H9 (cell line): ENCODE measurements around the gene SNN. TPM values are rescaled to one million over a fixed set of nuclear protein-coding genes. Genes with fewer than 3 reads are reported as not detected.

ENCODE experiments used
- DNase-seq: peaks from one replicate; pipeline ENCODE4 v3.0.0-alpha.2; 2017
- H2AFZ ChIP-seq: one replicate; pipeline ENCODE4 v1.6.1; 2013; ENCODE audit warnings: mild to moderate bottlenecking, low read length, control low read depth, moderate library complexity
- H2AK5ac ChIP-seq: 2 replicates; pipeline ENCODE4 v1.6.1; 2013; ENCODE audit warnings: low read length, control low read depth, mixed read lengths; ENCODE audit not compliant: insufficient read length
- H2BK120ac ChIP-seq: one replicate; pipeline ENCODE4 v1.6.1; 2013; ENCODE audit warnings: low read depth, mild to moderate bottlenecking, low read length, control low read depth, inconsistent platforms; ENCODE audit not compliant: poor library complexity, severe bottlenecking
- H2BK12ac ChIP-seq: 2 replicates; pipeline ENCODE4 v1.6.1; 2013; ENCODE audit warnings: low read length, control low read depth, mixed read lengths, low read depth; ENCODE audit not compliant: insufficient read length
- H2BK15ac ChIP-seq: 2 replicates; pipeline ENCODE4 v1.6.1; 2013; ENCODE audit warnings: low read depth, low read length, control low read depth
- H2BK20ac ChIP-seq: one replicate; pipeline ENCODE4 v1.6.1; 2013; ENCODE audit warnings: low read depth, mild to moderate bottlenecking, low read length, control low read depth, inconsistent platforms; ENCODE audit not compliant: poor library complexity, severe bottlenecking
- H2BK5ac ChIP-seq: 2 replicates; pipeline ENCODE4 v1.6.1; 2013; ENCODE audit warnings: low read length, control low read depth, mixed read lengths; ENCODE audit not compliant: insufficient read length
- H3K14ac ChIP-seq: 2 replicates; pipeline ENCODE4 v1.6.1; 2013; ENCODE audit warnings: low read length, control low read depth; ENCODE audit not compliant: insufficient read depth
- H3K18ac ChIP-seq: 2 replicates; pipeline ENCODE4 v1.6.1; 2013; ENCODE audit warnings: low read depth, mild to moderate bottlenecking, mixed read lengths, low read length, control low read depth; ENCODE audit not compliant: insufficient read length
- H3K23ac ChIP-seq: 2 replicates; pipeline ENCODE4 v1.6.1; 2013; ENCODE audit warnings: low read length, control low read depth, mixed read lengths, low read depth; ENCODE audit not compliant: insufficient read length
- H3K23me2 ChIP-seq: 2 replicates; pipeline ENCODE4 v1.6.1; 2013; ENCODE audit warnings: low read depth, mild to moderate bottlenecking, mixed read lengths, low read length, control low read depth; ENCODE audit not compliant: insufficient read length, poor library complexity, severe bottlenecking
- H3K27ac ChIP-seq: 2 replicates; pipeline ENCODE4 v1.5.1; 2013; ENCODE audit warnings: low read length, control low read depth, mixed read lengths, low read depth; ENCODE audit not compliant: insufficient read length
- H3K27me3 ChIP-seq: 2 replicates; pipeline ENCODE4 v1.6.1; 2013; ENCODE audit warnings: low read length, control low read depth, inconsistent platforms; ENCODE audit not compliant: insufficient read depth
- H3K4ac ChIP-seq: 2 replicates; pipeline ENCODE4 v1.6.1; 2013; ENCODE audit warnings: low read depth, mild to moderate bottlenecking, control low read depth, inconsistent platforms, low read length, moderate library complexity
- H3K4me1 ChIP-seq: 2 replicates; pipeline ENCODE4 v1.6.1; 2013; ENCODE audit warnings: low read length, control low read depth, inconsistent platforms; ENCODE audit not compliant: insufficient read depth
- H3K4me2 ChIP-seq: 2 replicates; pipeline ENCODE4 v1.6.1; 2013; ENCODE audit warnings: low read length, control low read depth, mixed read lengths; ENCODE audit not compliant: insufficient read length, insufficient read depth
- H3K56ac ChIP-seq: 2 replicates; pipeline ENCODE4 v1.6.1; 2013; ENCODE audit warnings: low read depth, mild to moderate bottlenecking, mixed read lengths, low read length, control low read depth; ENCODE audit not compliant: insufficient read length
- H3K79me1 ChIP-seq: 2 replicates; pipeline ENCODE4 v1.6.1; 2013; ENCODE audit warnings: low read depth, mild to moderate bottlenecking, moderate library complexity, low read length, control low read depth, inconsistent platforms; ENCODE audit not compliant: insufficient read depth, poor library complexity, severe bottlenecking
- H3K79me2 ChIP-seq: 2 replicates; pipeline ENCODE4 v1.6.1; 2013; ENCODE audit warnings: low read length, control low read depth, inconsistent platforms; ENCODE audit not compliant: insufficient read depth
- H3K9ac ChIP-seq: 2 replicates; pipeline ENCODE4 v1.6.1; 2013; ENCODE audit warnings: low read length, control low read depth, mixed read lengths; ENCODE audit not compliant: insufficient read length; ENCODE audit errors: extremely low read depth
- H3K9me3 ChIP-seq: one replicate; pipeline ENCODE4 v1.6.1; 2013; ENCODE audit warnings: low read depth, low read length, inconsistent platforms; ENCODE audit not compliant: control insufficient read depth
- H3T11ph ChIP-seq: one replicate; pipeline ENCODE4 v1.6.1; 2013; ENCODE audit warnings: mild to moderate bottlenecking, low read length, control low read depth, inconsistent platforms
- H4K20me1 ChIP-seq: one replicate; pipeline ENCODE4 v1.6.1; 2013; ENCODE audit not compliant: control insufficient read depth, insufficient read length, insufficient read depth
- H4K5ac ChIP-seq: 2 replicates; pipeline ENCODE4 v1.6.1; 2013; ENCODE audit warnings: low read depth, mild to moderate bottlenecking, mixed read lengths, low read length, control low read depth; ENCODE audit not compliant: insufficient read length
- H4K8ac ChIP-seq: replicated peaks from 2 replicates; pipeline ENCODE4 v1.6.1; 2013; ENCODE audit warnings: low read length, control low read depth, mixed read lengths, low read depth; ENCODE audit not compliant: insufficient read length
- H4K91ac ChIP-seq: 2 replicates; pipeline ENCODE4 v1.6.1; 2013; ENCODE audit warnings: low read depth, mild to moderate bottlenecking, moderate library complexity, mixed read lengths, low read length, control low read depth; ENCODE audit not compliant: insufficient read length
- H3K27ac Mint-ChIP-seq, 3 experiments: 2 replicates in 2 of 3; 3 replicates in 1 of 3; pipeline ENCODE4 v1.8.0; 2020 to 2021; ENCODE audit warnings: mixed read lengths in 3 of 3, mild to moderate bottlenecking in 1 of 3, moderate library complexity in 1 of 3
- H3K27me3 Mint-ChIP-seq: 2 replicates; pipeline ENCODE4 v1.8.0; 2021; ENCODE audit warnings: low read depth, mild to moderate bottlenecking, moderate library complexity, mixed read lengths
- H3K36me3 Mint-ChIP-seq, 3 experiments: 2 replicates in 2 of 3; 3 replicates in 1 of 3; pipeline ENCODE4 v1.8.0; 2020 to 2021; ENCODE audit warnings: low read depth in 3 of 3, mixed read lengths in 3 of 3; ENCODE audit not compliant: insufficient read depth in 1 of 3
- H3K4me1 Mint-ChIP-seq, 2 experiments: 2 replicates each; pipeline ENCODE4 v1.8.0; 2020; ENCODE audit warnings: mixed read lengths in 2 of 2
- H3K4me3 Mint-ChIP-seq, 2 experiments: 2 replicates in 1 of 2; 3 replicates in 1 of 2; pipeline ENCODE4 v1.8.0; 2020 to 2021; ENCODE audit warnings: mild to moderate bottlenecking in 2 of 2, mixed read lengths in 2 of 2, moderate library complexity in 1 of 2
- H3K9me3 Mint-ChIP-seq, 2 experiments: 2 replicates in 1 of 2; 3 replicates in 1 of 2; pipeline ENCODE4 v1.8.0; 2020; ENCODE audit warnings: mild to moderate bottlenecking in 2 of 2, mixed read lengths in 2 of 2, moderate library complexity in 1 of 2
- CTCF ChIP-seq: fragments of 200-600 bp; sonication (generic); conservative IDR thresholded peaks from 3 replicates; pipeline ENCODE4 v1.8.0; 2021; ENCODE audit warnings: antibody characterized with exemption, mild to moderate bottlenecking
- WGBS: extraction: QIAGEN DNeasy Blood & Tissue Kit; methylation state at CpG from one replicate; pipeline ENCODE4 v1.1.7; 2013; ENCODE audit warnings: missing lambda C conversion rate, low lambda C conversion rate, mixed read lengths; ENCODE audit not compliant: insufficient read length; ENCODE audit errors: extremely low coverage; 5-methylcytosine and 5-hydroxymethylcytosine counted together
- total RNA-seq: library from RNA; stranded (reverse); gene quantifications from 2 replicates; pipeline ENCODE4 v1.2.1, GENCODE V29; 2021

The SNN gene
- total RNA-seq, 1 experiment from 2014 or later = 44.2 TPM

DNA sequence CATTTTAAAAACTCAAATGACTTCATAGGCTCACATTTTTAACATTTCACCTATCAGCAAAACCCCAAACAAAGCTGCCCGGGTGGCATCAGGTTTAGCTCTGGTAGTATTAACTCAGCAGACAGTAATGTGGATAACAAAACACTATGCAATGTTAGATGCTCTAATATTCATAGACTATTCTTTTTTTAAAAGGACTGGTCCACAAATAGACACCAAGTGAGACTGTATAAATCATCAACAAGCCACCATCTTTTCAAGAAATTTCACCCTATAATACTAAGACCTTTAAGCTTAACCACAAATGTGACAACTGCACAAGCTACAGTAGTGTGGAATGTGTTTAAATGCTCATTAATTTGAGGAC lies 20.2 kb downstream of the SNN start:
- no peak overlapping the region for H3K23ac ChIP-seq

More for the DNA sequence above, 20.2 kb downstream of the SNN start:
- Histone ChIP-seq H3K14ac (no peak overlapping the region), H2BK12ac (no peak overlapping the region), H3K23me2 (no peaks in the 10 kb centered on the region), H2BK20ac (no peak overlapping the region), H4K20me1 (no peaks in the 10 kb centered on the region), H2AFZ (no peak overlapping the region), H2BK120ac (no peak overlapping the region), H4K5ac (no peak overlapping the region), H2AK5ac (no peak overlapping the region), H3K9me3 (no peaks in the 10 kb centered on the region), H3K79me2 (no peaks in the 10 kb centered on the region), H3K4me1 (no peaks in the 10 kb centered on the region), H2BK15ac (no peak overlapping the region), H3K9ac (no peak overlapping the region), H3K4me2 (no peak overlapping the region), H3K79me1 (no peaks in the 10 kb centered on the region), H4K8ac (no peak overlapping the region), H3T11ph (no peak overlapping the region), H3K4ac (no peak overlapping the region), H4K91ac (no peak overlapping the region), H3K27me3 (no peaks in the 10 kb centered on the region), H3K18ac (no peak overlapping the region), H3K56ac (no peak overlapping the region), H2BK5ac (no peak overlapping the region), H3K27ac (no peak overlapping the region)
- Mint-ChIP-seq H3K36me3 (peaks cover 2 to 59% (median 45%) of the 10 kb centered on the region in 3 experiments; a peak in 6 of 7 replicates), H3K4me3 (no peak overlapping the region), H3K9me3 (no peaks in the 10 kb centered on the region), H3K27ac (no peak overlapping the region), H3K4me1 (no peaks in the 10 kb centered on the region), H3K27me3 (no peaks in the 10 kb centered on the region)
- no peak for TF ChIP-seq CTCF
- DNase-seq = no peak
- no CpG with 5 or more reads among the region's 1 CpG for WGBS
